Transverse colon (tissue), 4 donors: ENCODE results near the gene ZNF614. TPM values are rescaled to one million over a fixed set of nuclear protein-coding genes. Genes with fewer than 3 reads are reported as not detected.

Experiments
- DNase-seq: peaks from one replicate; pipeline ENCODE4 v3.0.0-alpha.2; 2019
- H3K27ac ChIP-seq, 4 donors: fragments of 200-600 bp; sonication (generic); 2 replicates each; pipeline ENCODE4 v1.5.1; 2016 to 2018; ENCODE audit warnings: inconsistent platforms in 4 of 4
- H3K27me3 ChIP-seq: fragments of 200-600 bp; sonication (generic); 2 replicates; pipeline ENCODE4 v1.5.1; 2017; ENCODE audit warnings: inconsistent platforms
- H3K36me3 ChIP-seq, 4 donors: fragments of 200-600 bp; sonication (generic); 2 replicates each; pipeline ENCODE4 v1.5.1; 2017 to 2019; ENCODE audit warnings: inconsistent platforms in 4 of 4
- H3K4me1 ChIP-seq, 4 donors: fragments of 200-600 bp; sonication (generic); 2 replicates each; pipeline ENCODE4 v1.5.1; 2017 to 2020; ENCODE audit warnings: inconsistent platforms in 4 of 4
- H3K4me3 ChIP-seq, 4 donors: fragments of 200-600 bp; sonication (generic); 1 replicate in 1 of 4; 2 replicates in 3 of 4; pipeline versions ENCODE4 v1.5.1 to v1.6.1; 2017 to 2019; ENCODE audit warnings: inconsistent platforms in 4 of 4
- H3K9me3 ChIP-seq, 2 donors: fragments of 200-600 bp; sonication (generic); 2 replicates each; pipeline ENCODE4 v1.5.1; 2017 to 2019; ENCODE audit warnings: inconsistent platforms in 2 of 2
- EP300 ChIP-seq: sonication (generic); formaldehyde crosslinking; IDR thresholded peaks from one replicate; pipeline ENCODE4 v1.6.1; 2017; ENCODE audit warnings: antibody characterized with exemption, low read depth
- POLR2A ChIP-seq: fragments of 450-650 bp; IDR thresholded peaks from one replicate; pipeline ENCODE4 v1.6.1; 2016; ENCODE audit warnings: antibody characterized with exemption, mild to moderate bottlenecking, moderate library complexity
- POLR2AphosphoS5 ChIP-seq, 3 donors: sonication (generic); formaldehyde crosslinking; IDR thresholded peaks; one replicate each; pipeline ENCODE4 v1.6.1; 2016; ENCODE audit warnings: antibody characterized with exemption in 3 of 3
- WGBS, 2 donors: methylation state at CpG; one replicate each; pipeline ENCODE4 v1.1.5; 2018; ENCODE audit warnings: low coverage in 1 of 2; 5-methylcytosine and 5-hydroxymethylcytosine counted together
- in situ Hi-C, 4 donors: fragments of 200-750 bp; cut with MboI; loops; one replicate each; pipeline versions ENCODE4 v1.15.0 to v1.15.1; 2017; ENCODE audit warnings: low sequenced_read_pairs in 3 of 4, low pct_ligation_motif_present in 1 of 4, low pct_unique_long_range_greater_than_20kb in 1 of 4
- intact Hi-C: fragments of 100-400 bp; cut with DNase I; formaldehyde crosslinking; loops from one replicate; pipeline ENCODE4 v1.15.1; 2023; ENCODE audit warnings: low total_unique reads
- total RNA-seq, 4 donors: library from RNA; depleted of rRNA; stranded (reverse); fragments of >200 nt; gene quantifications; one replicate each; pipeline ENCODE4 v1.1.0, GENCODE V29; 2016
- TF ChIP-seq, protein P1 (sequence below), 5 experiments: fragments of 200-600 bp in 3 of 5; fragments of 450-650 bp in 2 of 5; sonication (generic) in 3 of 5; IDR thresholded peaks; 1 replicate in 2 of 5; 2 replicates in 3 of 5; pipeline ENCODE4 v1.5.1; 2016 to 2017; ENCODE audit warnings: antibody characterized with exemption in 5 of 5, inconsistent platforms in 3 of 5, mild to moderate bottlenecking in 2 of 5, moderate library complexity in 1 of 5

ZNF614 gene
- total RNA-seq, 4 donors from 2014 or later: 0.37 to 57.3 (median 4.7) TPM

GRCh38 chr19:51971624-51972023 lies 56.6 kb downstream of the ZNF614 start:
- intact Hi-C loops: no loop called here
- DNase-seq: no peak
- Histone ChIP-seq H3K9me3 (peaks cover 95 to 99% of the 10 kb centered on the region in 2 donors), H3K27me3 (no peaks in the 10 kb centered on the region), H3K4me1 (no peaks in the 10 kb centered on the region), H3K4me3 (no peak overlapping the region), H3K27ac (no peak overlapping the region), H3K36me3 (peaks cover 6 to 91% (median 48%) of the 10 kb centered on the region in 4 donors)
- WGBS, 2 donors: 91 to 93% methylated on average over 3 to 4 of the region's 4 CpGs
- TF ChIP-seq EP300 (no peak), POLR2AphosphoS5 (IDR thresholded peaks at IDR 0.05) (no peak), POLR2A (no peak)
- TF ChIP-seq, protein P1, sequence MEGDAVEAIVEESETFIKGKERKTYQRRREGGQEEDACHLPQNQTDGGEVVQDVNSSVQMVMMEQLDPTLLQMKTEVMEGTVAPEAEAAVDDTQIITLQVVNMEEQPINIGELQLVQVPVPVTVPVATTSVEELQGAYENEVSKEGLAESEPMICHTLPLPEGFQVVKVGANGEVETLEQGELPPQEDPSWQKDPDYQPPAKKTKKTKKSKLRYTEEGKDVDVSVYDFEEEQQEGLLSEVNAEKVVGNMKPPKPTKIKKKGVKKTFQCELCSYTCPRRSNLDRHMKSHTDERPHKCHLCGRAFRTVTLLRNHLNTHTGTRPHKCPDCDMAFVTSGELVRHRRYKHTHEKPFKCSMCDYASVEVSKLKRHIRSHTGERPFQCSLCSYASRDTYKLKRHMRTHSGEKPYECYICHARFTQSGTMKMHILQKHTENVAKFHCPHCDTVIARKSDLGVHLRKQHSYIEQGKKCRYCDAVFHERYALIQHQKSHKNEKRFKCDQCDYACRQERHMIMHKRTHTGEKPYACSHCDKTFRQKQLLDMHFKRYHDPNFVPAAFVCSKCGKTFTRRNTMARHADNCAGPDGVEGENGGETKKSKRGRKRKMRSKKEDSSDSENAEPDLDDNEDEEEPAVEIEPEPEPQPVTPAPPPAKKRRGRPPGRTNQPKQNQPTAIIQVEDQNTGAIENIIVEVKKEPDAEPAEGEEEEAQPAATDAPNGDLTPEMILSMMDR (IDR thresholded peaks at IDR 0.05): no peak
- in situ Hi-C loops: no loop called here

GRCh38 chr19:51970718-51971117 lies 57.5 kb downstream of the ZNF614 start:
- 86 to 100% methylated on average over 1 of the region's 1 CpG for WGBS, 2 donors
- Histone ChIP-seq H3K4me3 (no peak overlapping the region), H3K27me3 (no peaks in the 10 kb centered on the region), H3K4me1 (no peaks in the 10 kb centered on the region), H3K9me3 (peaks cover 94 to 100% of the 10 kb centered on the region in 2 donors), H3K36me3 (peaks cover 9 to 94% (median 53%) of the 10 kb centered on the region in 4 donors), H3K27ac (no peak overlapping the region)
- DNase-seq: no peak
- in situ Hi-C loops: no loop called here
- TF ChIP-seq, protein P1 (IDR thresholded peaks at IDR 0.05): no peak
- TF ChIP-seq POLR2AphosphoS5 (IDR thresholded peaks at IDR 0.05): no peak
- TF ChIP-seq EP300: no peak
- TF ChIP-seq POLR2A: no peak
- intact Hi-C loops: no loop called here

DNA sequence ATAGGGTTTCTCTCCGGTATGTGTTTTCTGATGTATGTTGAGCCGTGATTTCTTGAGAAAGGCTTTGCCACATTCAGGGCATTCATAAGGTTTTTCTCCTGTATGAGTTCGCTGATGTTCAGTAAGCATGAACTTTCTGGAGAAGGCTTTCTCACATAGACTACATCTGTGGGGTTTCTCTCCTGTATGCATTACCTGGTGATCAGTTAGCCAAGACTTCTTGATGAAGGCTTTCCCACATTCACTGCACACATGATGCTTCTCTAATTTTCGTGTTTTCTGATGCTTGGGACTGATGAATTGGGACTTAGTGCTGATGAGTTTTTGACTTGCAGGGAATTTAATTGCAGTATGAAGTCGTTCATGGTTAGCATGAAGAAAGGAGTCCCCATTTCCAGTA lies 62.6 kb downstream of the ZNF614 start:
- no peak overlapping the region for H3K27ac ChIP-seq
- TF ChIP-seq POLR2A: no peak
- TF ChIP-seq, protein P1 (IDR thresholded peaks at IDR 0.05): no peak
- TF ChIP-seq EP300: no peak
- TF ChIP-seq POLR2AphosphoS5 (IDR thresholded peaks at IDR 0.05): no peak
- in situ Hi-C loops (no loop called here), intact Hi-C loops (no loop called here)
- no peak overlapping the region for H3K4me3 ChIP-seq
- no peaks in the 10 kb centered on the region for H3K4me1 ChIP-seq
- H3K9me3 ChIP-seq: peaks cover 82 to 93% of the 10 kb centered on the region in 2 donors
- DNase-seq: no peak
- WGBS, 2 donors: 96 to 98% methylated on average over 5 of the region's 5 CpGs
- no peaks in the 10 kb centered on the region for H3K27me3 ChIP-seq
- peaks cover 16 to 73% (median 46%) of the 10 kb centered on the region in 4 donors for H3K36me3 ChIP-seq

Other genes starting within 250 kb of the ZNF614 start
- 1 to 10 TPM in 2 of 4 donors, not detected in 2; 3.4 to 4.8 TPM for gene FPR3, start 233.2 kb downstream of the ZNF614 start, total RNA-seq
- 10 to 100 TPM; 10.5 to 26.4 (median 11.7) TPM for gene ZNF577, start 140.4 kb downstream of the ZNF614 start, total RNA-seq
- gene ZNF649, start 123.4 kb downstream of the ZNF614 start, total RNA-seq: 10 to 100 TPM in 2 of 4 donors, 1 to 10 TPM in 2; 8.6 to 19.5 (median 10.1) TPM
- 10 to 100 TPM in 2 of 4 donors, 1 to 10 TPM in 2; 6.0 to 62.8 (median 15.8) TPM for gene ZNF613, start 100.9 kb downstream of the ZNF614 start, total RNA-seq
- 10 to 100 TPM in 3 of 4 donors, 1 to 10 TPM in 1; 7.8 to 30.3 (median 14.5) TPM for gene ZNF350, start 41.5 kb downstream of the ZNF614 start, total RNA-seq
- gene ZNF615, start 20.2 kb downstream of the ZNF614 start, total RNA-seq: 10 to 100 TPM in 3 of 4 donors, 1 to 10 TPM in 1; 3.6 to 23.9 (median 14.4) TPM
- 10 to 100 TPM in 2 of 4 donors, 1 to 10 TPM in 2; 8.0 to 16.1 (median 10.1) TPM for gene ZNF432, start 20.5 kb upstream of the ZNF614 start, total RNA-seq
- 10 to 100 TPM; 15.7 to 23.7 (median 21.1) TPM for gene ZNF841, start 67.4 kb upstream of the ZNF614 start, total RNA-seq
- 1 to 10 TPM; 2.2 to 8.4 (median 7.2) TPM for gene ZNF616, start 111.6 kb upstream of the ZNF614 start, total RNA-seq
- gene ZNF836, start 143.2 kb upstream of the ZNF614 start, total RNA-seq: 10 to 100 TPM in 2 of 4 donors, 1 to 10 TPM in 2; 5.6 to 17.8 (median 8.7) TPM
- 100 to 1,000 TPM; 179 to 315 (median 227) TPM for gene PPP2R1A, start 161.7 kb upstream of the ZNF614 start, total RNA-seq
- 10 to 100 TPM in 1 of 4 donors, 1 to 10 TPM in 3; 1.1 to 34.2 (median 6.8) TPM for gene ZNF766, start 241.2 kb upstream of the ZNF614 start, total RNA-seq